Effector memory CD4-positive, alpha-beta T cell (primary cell): ENCODE measurements around the gene INF2.
"Not testable (repeated sequence)": the region's sequence is repeated elsewhere in the genome, so short reads cannot be mapped to it uniquely, and the experiment has no call there.

ENCODE experiments used
- DNase-seq, 3 donors: peaks; one replicate each; pipeline ENCODE4 v3.0.0-alpha.2; 2020
- H3K27ac ChIP-seq: 2 replicates; pipeline ENCODE4 v1.7.0; 2013; ENCODE audit warnings: mild to moderate bottlenecking, low read length, moderate library complexity; ENCODE audit not compliant: insufficient read depth, poor library complexity, severe bottlenecking
- H3K27me3 ChIP-seq: replicated peaks from 2 replicates; pipeline ENCODE4 v1.7.0; 2013; ENCODE audit warnings: mild to moderate bottlenecking, low read length; ENCODE audit not compliant: insufficient read depth, control insufficient read depth, poor library complexity, severe bottlenecking
- H3K36me3 ChIP-seq: 2 replicates; pipeline ENCODE4 v1.7.0; 2013; ENCODE audit warnings: mild to moderate bottlenecking, low read length, moderate library complexity; ENCODE audit not compliant: control insufficient read depth, insufficient read depth
- H3K4me1 ChIP-seq: 2 replicates; pipeline ENCODE4 v1.7.0; 2013; ENCODE audit warnings: low read length, mild to moderate bottlenecking; ENCODE audit not compliant: control insufficient read depth, insufficient read depth, poor library complexity, severe bottlenecking
- H3K4me3 ChIP-seq: 2 replicates; pipeline ENCODE4 v1.7.0; 2013; ENCODE audit warnings: low read length, low read depth, mild to moderate bottlenecking; ENCODE audit not compliant: insufficient read depth, poor library complexity, severe bottlenecking
- H3K9me3 ChIP-seq: 2 replicates; pipeline ENCODE4 v1.7.0; 2013; ENCODE audit warnings: mild to moderate bottlenecking, low read length, moderate library complexity; ENCODE audit not compliant: control insufficient read depth

The INF2 gene

DNA sequence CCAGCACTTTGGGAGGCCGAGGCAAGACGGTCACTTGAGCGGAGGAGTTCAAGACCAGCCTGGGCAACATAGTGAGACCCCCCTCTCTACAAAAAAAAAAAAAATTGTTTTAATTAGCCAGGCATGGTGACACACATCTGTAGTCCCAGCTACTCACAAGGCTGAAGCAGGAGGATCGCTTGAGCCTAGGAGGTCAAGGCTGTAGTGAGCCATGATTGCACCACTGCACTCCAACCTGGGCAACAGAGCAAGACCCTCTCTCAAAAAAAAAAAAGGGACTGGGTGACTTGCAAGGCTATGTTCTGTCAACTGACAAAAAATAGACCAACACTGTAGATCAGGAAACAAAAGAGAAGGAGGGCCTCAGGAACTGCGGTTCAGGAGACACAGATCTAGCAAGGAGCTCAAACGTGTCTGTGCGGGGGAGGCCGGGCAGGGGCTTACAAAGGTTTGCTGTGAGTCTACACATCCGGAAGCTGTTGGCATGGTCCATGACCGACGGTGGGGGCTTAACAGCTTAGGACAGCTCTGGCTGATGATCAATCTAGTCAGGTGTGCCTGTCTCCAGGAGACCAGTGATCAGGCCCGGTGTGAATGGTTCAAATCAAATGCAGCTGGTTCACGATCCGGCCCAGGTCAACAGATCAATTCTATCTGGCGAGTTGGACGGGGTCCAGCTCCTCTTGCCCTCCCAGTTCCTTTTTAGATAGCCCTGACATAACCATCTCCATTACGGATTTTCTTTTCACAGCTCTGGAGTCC lies 31.7 kb upstream of the INF2 start:
- Histone ChIP-seq H3K27ac (no peak overlapping the region), H3K4me1 (no peaks in the 10 kb centered on the region), H3K4me3 (no peak overlapping the region), H3K9me3 (no peaks in the 10 kb centered on the region), H3K27me3 (peaks cover 7% of the 10 kb centered on the region), H3K36me3 (no peaks in the 10 kb centered on the region)
- no peak for DNase-seq

GRCh38 chr14:104658325-104658712 lies 31.1 kb upstream of the INF2 start:
- no peak for DNase-seq
- Histone ChIP-seq H3K9me3 (no peaks in the 10 kb centered on the region), H3K4me3 (no peak overlapping the region), H3K4me1 (no peaks in the 10 kb centered on the region), H3K27me3 (peaks cover 7% of the 10 kb centered on the region), H3K36me3 (no peaks in the 10 kb centered on the region), H3K27ac (no peak overlapping the region)

DNA sequence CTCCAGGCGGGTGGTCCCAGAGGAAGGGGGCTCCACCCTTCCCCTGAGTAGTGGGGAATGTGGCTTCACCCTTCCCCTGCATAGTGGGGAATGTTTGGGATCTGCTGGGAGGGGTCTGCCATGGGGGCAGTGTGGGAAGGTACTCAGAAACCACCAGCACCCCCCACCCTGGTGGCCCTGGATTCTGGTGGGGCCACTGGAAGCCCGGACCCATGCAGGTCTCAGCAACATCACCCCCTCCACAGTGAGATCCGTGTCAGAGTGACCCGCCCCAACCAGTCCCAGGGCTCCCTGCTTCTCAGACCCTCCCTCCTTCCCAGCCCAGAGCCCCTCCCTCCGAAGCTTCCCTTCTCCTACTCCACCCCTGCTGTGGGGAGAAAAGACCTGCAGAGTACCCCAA lies 30.3 kb upstream of the INF2 start:
- H3K27ac ChIP-seq = no peak overlapping the region
- peaks cover 3% of the 10 kb centered on the region for H3K4me1 ChIP-seq
- H3K9me3 ChIP-seq = no peaks in the 10 kb centered on the region
- no peaks in the 10 kb centered on the region for H3K36me3 ChIP-seq
- DNase-seq = no peak
- H3K27me3 ChIP-seq = peaks cover 7% of the 10 kb centered on the region
- H3K4me3 ChIP-seq = no peak overlapping the region

DNA sequence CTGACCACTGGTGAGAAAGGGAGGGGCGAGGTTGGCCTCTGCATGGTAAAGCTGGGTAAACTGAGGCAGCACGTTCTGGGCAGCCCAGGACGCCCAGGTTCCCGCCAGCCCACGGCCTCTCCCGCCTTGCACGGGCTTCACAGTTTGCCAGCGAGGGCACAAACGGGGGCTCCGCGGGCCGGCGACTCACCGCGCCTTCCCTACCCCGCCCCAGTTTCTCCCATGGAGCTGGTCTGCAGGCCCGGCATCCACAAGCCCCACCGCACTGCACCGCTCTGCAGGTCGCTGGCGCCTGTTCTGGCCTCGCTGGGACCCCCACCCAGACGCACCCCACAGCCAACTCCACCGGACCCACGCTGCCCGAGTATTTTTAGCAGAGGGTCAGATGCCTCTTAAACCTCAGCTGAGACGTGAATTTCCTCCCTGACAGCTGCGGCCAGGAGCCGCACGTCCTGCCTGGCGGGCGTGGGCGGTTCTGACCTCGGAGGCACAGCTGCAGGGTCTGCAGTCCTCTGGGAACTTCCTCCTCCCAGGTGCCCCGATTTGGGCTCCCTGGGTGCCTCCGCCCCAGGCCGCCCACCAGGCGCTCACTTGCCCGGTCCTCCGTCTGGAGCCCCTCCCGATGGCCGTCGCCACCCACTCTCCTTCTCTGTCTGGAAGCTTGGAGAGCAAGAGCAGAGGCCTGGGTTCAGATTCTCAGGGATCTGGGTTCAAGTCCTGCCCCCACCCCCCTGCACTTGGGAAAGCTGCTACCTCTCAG lies 29.5 kb upstream of the INF2 start:
- Histone ChIP-seq H3K27ac (no peak overlapping the region), H3K36me3 (no peaks in the 10 kb centered on the region), H3K4me3 (no peak overlapping the region), H3K4me1 (peaks cover 10% of the 10 kb centered on the region), H3K27me3 (peaks cover 7% of the 10 kb centered on the region), H3K9me3 (no peaks in the 10 kb centered on the region)
- no peak for DNase-seq

DNA sequence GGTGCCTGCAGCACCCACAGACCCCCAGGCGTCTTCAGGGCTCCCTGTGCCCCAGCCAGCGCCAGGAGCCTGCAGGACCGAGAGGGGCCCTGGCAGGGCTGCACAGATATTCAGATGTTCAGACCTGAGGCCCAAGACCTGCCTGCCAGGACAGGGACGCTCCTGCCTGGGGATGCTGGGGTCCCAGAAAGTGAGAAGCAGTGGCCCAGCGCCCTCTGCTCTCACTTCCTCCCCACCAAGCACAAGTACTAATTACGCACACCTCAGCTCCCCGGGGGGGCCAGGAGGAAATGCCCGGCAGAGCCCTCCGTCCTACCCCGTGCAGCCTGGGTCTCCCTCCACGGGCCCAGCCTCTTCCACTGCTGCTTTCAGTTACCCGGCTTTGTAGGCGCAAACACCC lies 28.8 kb upstream of the INF2 start:
- Histone ChIP-seq H3K4me3 (no peak overlapping the region), H3K27me3 (peaks cover 7% of the 10 kb centered on the region), H3K27ac (no peak overlapping the region), H3K9me3 (no peaks in the 10 kb centered on the region), H3K4me1 (peaks cover 14% of the 10 kb centered on the region), H3K36me3 (no peaks in the 10 kb centered on the region)
- DNase-seq = no peak

- Histone ChIP-seq H3K27me3 (peaks cover 7% of the 10 kb centered on the region), H3K4me1 (peaks cover 19% of the 10 kb centered on the region), H3K36me3 (no peaks in the 10 kb centered on the region), H3K9me3 (no peaks in the 10 kb centered on the region), H3K27ac (no peak overlapping the region), H3K4me3 (no peak overlapping the region)
- no peak for DNase-seq
Measured at GRCh38 chr14:104661086-104661485, 28.3 kb upstream of the INF2 start.

GRCh38 chr14:104661528-104662157 lies 27.8 kb upstream of the INF2 start:
- not testable (repeated sequence) for H3K4me3 ChIP-seq, H3K27me3 ChIP-seq, DNase-seq, H3K27ac ChIP-seq, H3K36me3 ChIP-seq, H3K9me3 ChIP-seq
- peaks cover 20% of the 10 kb centered on the region for H3K4me1 ChIP-seq

GRCh38 chr14:104662472-104662871 lies 26.9 kb upstream of the INF2 start:
- DNase-seq, H3K27me3 ChIP-seq: not testable (repeated sequence)
- H3K4me1 ChIP-seq = peaks cover 20% of the 10 kb centered on the region

GRCh38 chr14:104664107-104664506 lies 25.3 kb upstream of the INF2 start:
- H3K4me1 ChIP-seq = peaks cover 20% of the 10 kb centered on the region
- no peak overlapping the region for H3K4me3 ChIP-seq
- H3K27ac ChIP-seq = no peak overlapping the region
- no peak for DNase-seq
- H3K27me3 ChIP-seq = peaks cover 7% of the 10 kb centered on the region
- no peaks in the 10 kb centered on the region for H3K9me3 ChIP-seq
- H3K36me3 ChIP-seq = no peaks in the 10 kb centered on the region

More at GRCh38 chr14:104662472-104662871, 26.9 kb upstream of the INF2 start:
- H3K4me3 ChIP-seq, H3K9me3 ChIP-seq, H3K27ac ChIP-seq, H3K36me3 ChIP-seq: not testable (repeated sequence)

GRCh38 chr14:104664588-104664987 lies 24.8 kb upstream of the INF2 start:
- H3K4me3 ChIP-seq = no peak overlapping the region
- peaks cover 4% of the 10 kb centered on the region for H3K27me3 ChIP-seq
- DNase-seq = no peak
- H3K4me1 ChIP-seq = peaks cover 20% of the 10 kb centered on the region
- no peaks in the 10 kb centered on the region for H3K36me3 ChIP-seq
- H3K27ac ChIP-seq = no peak overlapping the region
- H3K9me3 ChIP-seq = no peaks in the 10 kb centered on the region
